Ishikawa (cell line): ENCODE results near the gene SMYD3.

Source experiments
- CREB1 ChIP-seq: IDR thresholded peaks from 2 replicates; pipeline ENCODE4 v1.6.1; 2012; ENCODE audit warnings: low read depth
- NFIC ChIP-seq: IDR thresholded peaks from 2 replicates; pipeline ENCODE4 v1.6.1; 2012
- RAD21 ChIP-seq: IDR thresholded peaks from 2 replicates; pipeline ENCODE4 v1.6.1; 2012; ENCODE audit warnings: low read depth
- TAF1 ChIP-seq: IDR thresholded peaks from 2 replicates; pipeline ENCODE4 v1.6.1; 2012; ENCODE audit warnings: low read depth, mild to moderate bottlenecking
- TEAD4 ChIP-seq: IDR thresholded peaks from 2 replicates; pipeline ENCODE4 v1.6.1; 2012
- ZBTB7A ChIP-seq: IDR thresholded peaks from 2 replicates; pipeline ENCODE4 v1.6.1; 2012; ENCODE audit warnings: low read depth

GRCh38 chr1:245855846-245856730 lies 651.0 kb downstream of the SMYD3 start:
- TF ChIP-seq TAF1 (no peak), CREB1 (no peak), ZBTB7A (no peak), RAD21 (no peak), NFIC (no peak), TEAD4 (no peak)
